ENCODE measurements around the gene ADCY10.

GRCh38 chr1:167776616-167777268 is 137.2 kb downstream of the ADCY10 start:
- TF ChIP-seq E2F6 (IDR thresholded peaks at IDR 0.05) = no peak
- no peak for TF ChIP-seq NRF1 (IDR thresholded peaks at IDR 0.05; ENCODE audit: low read depth, low read length)
- no peak for TF ChIP-seq MAFK (IDR thresholded peaks at IDR 0.05; ENCODE audit: low read depth, low read length)
- TF ChIP-seq CTCF (IDR thresholded peaks at IDR 0.05; ENCODE audit: control extremely low read depth in 1 of 3, insufficient read depth in 1 of 3, low read depth in 1 of 3, low read length in 3 of 3) = no peak
- TF ChIP-seq SIN3A (conservative IDR thresholded peaks at IDR 0.05 in 1 of 2, IDR thresholded peaks at IDR 0.05 in 1 of 2; ENCODE audit: low read depth in 1 of 2, low read length in 2 of 2) = no peak
- TF ChIP-seq RAD21 (IDR thresholded peaks at IDR 0.05 in 1 of 2, conservative IDR thresholded peaks at IDR 0.05 in 1 of 2; ENCODE audit: low read depth in 2 of 2, low read length in 2 of 2) = no peak
- TF ChIP-seq POLR2AphosphoS5 (IDR thresholded peaks at IDR 0.05; ENCODE audit: low read depth, low read length) = no peak
- TF ChIP-seq SP1 (IDR thresholded peaks at IDR 0.05; ENCODE audit: low read depth, low read length) = no peak
- no peak for TF ChIP-seq USF2 (IDR thresholded peaks at IDR 0.05; ENCODE audit: low read length)
- no peak for TF ChIP-seq BACH1 (IDR thresholded peaks at IDR 0.05; ENCODE audit: low read length)
- no peak for TF ChIP-seq KDM4A (IDR thresholded peaks at IDR 0.05; ENCODE audit: low read depth, low read length, severe bottlenecking)
